Measurements from ENCODE around the gene BTF3. TPM values are rescaled to one million over a fixed set of nuclear protein-coding genes. Genes with fewer than 3 reads are reported as not detected.

Gene BTF3
- polyA plus RNA-seq, 3 donors = 486 to 559 (median 512) TPM

GRCh38 chr5:73550016-73550415 lies 51.8 kb downstream of the BTF3 start:
- H3K9me3 ChIP-seq (replicated peaks in 1 of 2; ENCODE audit: control insufficient read depth in 1 of 2, insufficient read depth in 1 of 2, low read length in 2 of 2) = no peaks in the 10 kb centered on the region
- no peak for DNase-seq
- TF ChIP-seq CTCF (IDR thresholded peaks at IDR 0.05) = no peak
- H3K27ac Mint-ChIP-seq = no peak overlapping the region
- no peaks in the 10 kb centered on the region for H3K4me1 ChIP-seq (ENCODE audit: control insufficient read depth in 1 of 2, insufficient read depth in 2 of 2, low read length in 2 of 2)
- H3K9ac ChIP-seq (ENCODE audit: insufficient read depth, low read length, poor library complexity, severe bottlenecking) = no peak overlapping the region
- peaks cover 24 to 30% of the 10 kb centered on the region in 2 donors for H3K36me3 ChIP-seq (replicated peaks in 1 of 2; ENCODE audit: control insufficient read depth in 1 of 2, insufficient read depth in 2 of 2, low read length in 2 of 2)
- H4K20me1 ChIP-seq (ENCODE audit: insufficient read depth, low read length) = no peaks in the 10 kb centered on the region
- H3K36me3 Mint-ChIP-seq = peaks cover 25% of the 10 kb centered on the region in 2 donors
- no peaks in the 10 kb centered on the region for H3K9me3 Mint-ChIP-seq
- no peak overlapping the region for H3K27ac ChIP-seq (ENCODE audit: low read depth in 1 of 2, low read length in 2 of 2)
- H3K79me2 ChIP-seq (ENCODE audit: insufficient read depth, low read length) = no peaks in the 10 kb centered on the region
- no peak overlapping the region for H2AFZ ChIP-seq (ENCODE audit: insufficient read depth, low read depth, low read length, poor library complexity, severe bottlenecking)
- no peaks in the 10 kb centered on the region for H3K4me1 Mint-ChIP-seq
- WGBS (ENCODE audit: insufficient coverage) = no CpG with 5 or more reads among the region's 1 CpG
- H3K27me3 ChIP-seq (ENCODE audit: control insufficient read depth in 2 of 2, insufficient read depth in 2 of 2, low read length in 2 of 2) = no peaks in the 10 kb centered on the region
- peaks cover 2 to 8% (median 5%) of the 10 kb centered on the region in 3 donors for H3K27me3 Mint-ChIP-seq (ENCODE audit: low read depth in 3 of 3)
- H3K4me2 ChIP-seq (replicated peaks; ENCODE audit: extremely low read depth, low read length, poor library complexity, severe bottlenecking) = no peak overlapping the region
- intact Hi-C loops (cut with micrococcal nuclease) = no loop called here
- no peak overlapping the region for H3K4me3 ChIP-seq (replicated peaks in 1 of 3; ENCODE audit: low read depth in 2 of 3, low read length in 3 of 3)
- H3K4me3 Mint-ChIP-seq = no peak overlapping the region

- Histone ChIP-seq H3K9me3 (replicated peaks in 1 of 2; ENCODE audit: control insufficient read depth in 1 of 2, insufficient read depth in 1 of 2, low read length in 2 of 2) (no peaks in the 10 kb centered on the region), H3K9ac (ENCODE audit: insufficient read depth, low read length, poor library complexity, severe bottlenecking) (no peak overlapping the region), H3K79me2 (ENCODE audit: insufficient read depth, low read length) (no peaks in the 10 kb centered on the region), H3K4me3 (replicated peaks in 1 of 3; ENCODE audit: low read depth in 2 of 3, low read length in 3 of 3) (no peak overlapping the region), H3K36me3 (replicated peaks in 1 of 2; ENCODE audit: control insufficient read depth in 1 of 2, insufficient read depth in 2 of 2, low read length in 2 of 2) (peaks cover 40 to 55% of the 10 kb centered on the region in 2 donors), H4K20me1 (ENCODE audit: insufficient read depth, low read length) (no peaks in the 10 kb centered on the region), H3K27ac (ENCODE audit: low read depth in 1 of 2, low read length in 2 of 2) (no peak overlapping the region), H3K27me3 (ENCODE audit: control insufficient read depth in 2 of 2, insufficient read depth in 2 of 2, low read length in 2 of 2) (no peaks in the 10 kb centered on the region), H3K4me1 (ENCODE audit: control insufficient read depth in 1 of 2, insufficient read depth in 2 of 2, low read length in 2 of 2) (no peaks in the 10 kb centered on the region), H2AFZ (ENCODE audit: insufficient read depth, low read depth, low read length, poor library complexity, severe bottlenecking) (no peak overlapping the region), H3K4me2 (replicated peaks; ENCODE audit: extremely low read depth, low read length, poor library complexity, severe bottlenecking) (no peak overlapping the region)
- DNase-seq = no peak
- peaks cover 0 to 6% (median 0%) of the 10 kb centered on the region in 3 donors for H3K27me3 Mint-ChIP-seq (ENCODE audit: low read depth in 3 of 3)
- H3K4me1 Mint-ChIP-seq = no peaks in the 10 kb centered on the region
- H3K4me3 Mint-ChIP-seq = no peak overlapping the region
- no peak for TF ChIP-seq CTCF (IDR thresholded peaks at IDR 0.05)
- H3K27ac Mint-ChIP-seq = no peak overlapping the region
- intact Hi-C loops (cut with micrococcal nuclease) = no loop called here
- H3K9me3 Mint-ChIP-seq = no peaks in the 10 kb centered on the region
- H3K36me3 Mint-ChIP-seq = peaks cover 40 to 43% of the 10 kb centered on the region in 2 donors
Measured at GRCh38 chr5:73552642-73553041, 54.4 kb downstream of the BTF3 start.

Other genes starting within 250 kb of the BTF3 start
- gene FOXD1, start 49.7 kb upstream of the BTF3 start, polyA plus RNA-seq = under 1 TPM in 1 of 3 donors, not detected in 2; 0.04 TPM
- 10 to 100 TPM; 13.4 to 14.9 (median 13.5) TPM for gene ANKRA2, start 67.2 kb downstream of the BTF3 start, polyA plus RNA-seq
- gene UTP15, start 67.3 kb downstream of the BTF3 start, polyA plus RNA-seq = 1 to 10 TPM; 2.8 to 8.6 (median 2.8) TPM
- not detected for gene ARHGEF28, start 127.8 kb downstream of the BTF3 start, polyA plus RNA-seq

Measured in CD14-positive monocyte (primary cell).